ENCODE measurements around the gene HSD17B13.

DNA sequence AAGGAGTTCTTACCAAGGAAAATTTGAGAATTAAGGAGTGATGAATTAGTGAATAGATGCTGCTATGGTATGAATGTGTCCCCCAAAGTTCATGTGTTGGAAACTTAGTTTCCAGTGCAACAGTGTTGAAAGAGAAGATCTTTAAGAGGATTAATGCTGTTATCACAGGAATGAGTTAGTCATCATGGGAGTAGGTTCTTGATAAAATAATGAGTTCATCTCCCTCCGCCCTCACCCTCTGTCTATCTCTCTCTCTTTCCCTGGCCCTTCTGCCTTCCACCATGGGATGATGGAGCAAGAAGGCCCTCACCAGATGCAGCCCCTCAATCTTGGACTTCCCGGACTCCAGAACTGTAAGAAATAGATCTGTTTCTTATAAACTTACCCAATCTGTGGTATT, 64.0 kb downstream of the HSD17B13 start:
- TF ChIP-seq, protein P1, sequence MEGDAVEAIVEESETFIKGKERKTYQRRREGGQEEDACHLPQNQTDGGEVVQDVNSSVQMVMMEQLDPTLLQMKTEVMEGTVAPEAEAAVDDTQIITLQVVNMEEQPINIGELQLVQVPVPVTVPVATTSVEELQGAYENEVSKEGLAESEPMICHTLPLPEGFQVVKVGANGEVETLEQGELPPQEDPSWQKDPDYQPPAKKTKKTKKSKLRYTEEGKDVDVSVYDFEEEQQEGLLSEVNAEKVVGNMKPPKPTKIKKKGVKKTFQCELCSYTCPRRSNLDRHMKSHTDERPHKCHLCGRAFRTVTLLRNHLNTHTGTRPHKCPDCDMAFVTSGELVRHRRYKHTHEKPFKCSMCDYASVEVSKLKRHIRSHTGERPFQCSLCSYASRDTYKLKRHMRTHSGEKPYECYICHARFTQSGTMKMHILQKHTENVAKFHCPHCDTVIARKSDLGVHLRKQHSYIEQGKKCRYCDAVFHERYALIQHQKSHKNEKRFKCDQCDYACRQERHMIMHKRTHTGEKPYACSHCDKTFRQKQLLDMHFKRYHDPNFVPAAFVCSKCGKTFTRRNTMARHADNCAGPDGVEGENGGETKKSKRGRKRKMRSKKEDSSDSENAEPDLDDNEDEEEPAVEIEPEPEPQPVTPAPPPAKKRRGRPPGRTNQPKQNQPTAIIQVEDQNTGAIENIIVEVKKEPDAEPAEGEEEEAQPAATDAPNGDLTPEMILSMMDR (IDR thresholded peaks at IDR 0.05) = no peak
- TF ChIP-seq POLR2A (IDR thresholded peaks at IDR 0.05) (no peak), EP300 (IDR thresholded peaks at IDR 0.05) (no peak)

Measured in tibial nerve (tissue), 4 donors.